ENCODE results near the gene RASL11B. TPM values are rescaled to one million over a fixed set of nuclear protein-coding genes. Genes with fewer than 3 reads are reported as not detected.

Gene RASL11B
- total RNA-seq, 2 experiments from 2014 or later = not detected

DNA sequence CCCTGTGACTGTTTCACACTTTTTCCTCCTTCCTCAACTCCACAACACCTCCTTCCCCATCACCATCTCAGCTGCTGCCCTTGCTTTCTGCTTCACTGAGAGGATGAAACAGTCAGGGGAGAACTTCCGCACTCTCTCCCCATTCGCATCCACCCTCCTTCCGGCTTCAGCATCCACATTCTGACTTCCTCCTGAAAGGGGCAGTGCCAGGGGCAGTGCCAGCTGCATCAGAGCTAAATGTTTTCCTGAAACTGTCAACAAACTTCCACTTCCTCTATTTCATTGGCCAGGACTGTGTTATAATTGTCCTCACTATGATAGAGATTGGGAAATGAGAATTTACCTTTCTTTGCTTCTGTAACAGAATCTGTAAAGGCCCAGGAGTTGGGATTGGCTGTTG, 18.2 kb upstream of the RASL11B start:
- Histone ChIP-seq H4K20me1 (ENCODE audit: insufficient read depth, low read length) (no peaks in the 10 kb centered on the region), H3K36me3 (ENCODE audit: insufficient read depth, low read length) (no peaks in the 10 kb centered on the region), H3K27ac (ENCODE audit: low read depth, low read length, poor library complexity, severe bottlenecking) (no peak overlapping the region), H3K4me1 (ENCODE audit: insufficient read depth, low read length, poor library complexity, severe bottlenecking) (no peaks in the 10 kb centered on the region), H3K4me2 (ENCODE audit: low read length) (no peak overlapping the region), H3K9me2 (ENCODE audit: insufficient read depth, low read length) (no peaks in the 10 kb centered on the region), H2AFZ (ENCODE audit: low read length) (no peak overlapping the region), H3K79me2 (ENCODE audit: insufficient read depth, low read depth, low read length) (no peaks in the 10 kb centered on the region), H3K4me3 (ENCODE audit: low read depth, low read length, poor library complexity, severe bottlenecking) (no peak overlapping the region), H3K9me3 (ENCODE audit: low read length) (no peaks in the 10 kb centered on the region)
- intact Hi-C loops (cut with micrococcal nuclease; ENCODE audit: unreplicated experiment) = no loop called here
- POLR2A ChIA-PET = no interaction called here
- DNase-seq (ENCODE audit: low spot score) = no peak
- TF ChIP-seq EZH2phosphoT487 (IDR thresholded peaks at IDR 0.05; ENCODE audit: borderline replicate concordance, low read depth, low read length) = no peak
- TF ChIP-seq, protein P1, sequence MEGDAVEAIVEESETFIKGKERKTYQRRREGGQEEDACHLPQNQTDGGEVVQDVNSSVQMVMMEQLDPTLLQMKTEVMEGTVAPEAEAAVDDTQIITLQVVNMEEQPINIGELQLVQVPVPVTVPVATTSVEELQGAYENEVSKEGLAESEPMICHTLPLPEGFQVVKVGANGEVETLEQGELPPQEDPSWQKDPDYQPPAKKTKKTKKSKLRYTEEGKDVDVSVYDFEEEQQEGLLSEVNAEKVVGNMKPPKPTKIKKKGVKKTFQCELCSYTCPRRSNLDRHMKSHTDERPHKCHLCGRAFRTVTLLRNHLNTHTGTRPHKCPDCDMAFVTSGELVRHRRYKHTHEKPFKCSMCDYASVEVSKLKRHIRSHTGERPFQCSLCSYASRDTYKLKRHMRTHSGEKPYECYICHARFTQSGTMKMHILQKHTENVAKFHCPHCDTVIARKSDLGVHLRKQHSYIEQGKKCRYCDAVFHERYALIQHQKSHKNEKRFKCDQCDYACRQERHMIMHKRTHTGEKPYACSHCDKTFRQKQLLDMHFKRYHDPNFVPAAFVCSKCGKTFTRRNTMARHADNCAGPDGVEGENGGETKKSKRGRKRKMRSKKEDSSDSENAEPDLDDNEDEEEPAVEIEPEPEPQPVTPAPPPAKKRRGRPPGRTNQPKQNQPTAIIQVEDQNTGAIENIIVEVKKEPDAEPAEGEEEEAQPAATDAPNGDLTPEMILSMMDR (conservative IDR thresholded peaks at IDR 0.05; ENCODE audit: low read length) = no peak
- BruUV-seq (replicated peaks) = no TSS peak
- CTCF ChIA-PET (ENCODE audit: unreplicated experiment) = interaction anchor here (0.6 kb wide), 1 partner anchor 74 kb away, joined by 3 read pairs; no protein-coding TSS in a partner anchor

DNA sequence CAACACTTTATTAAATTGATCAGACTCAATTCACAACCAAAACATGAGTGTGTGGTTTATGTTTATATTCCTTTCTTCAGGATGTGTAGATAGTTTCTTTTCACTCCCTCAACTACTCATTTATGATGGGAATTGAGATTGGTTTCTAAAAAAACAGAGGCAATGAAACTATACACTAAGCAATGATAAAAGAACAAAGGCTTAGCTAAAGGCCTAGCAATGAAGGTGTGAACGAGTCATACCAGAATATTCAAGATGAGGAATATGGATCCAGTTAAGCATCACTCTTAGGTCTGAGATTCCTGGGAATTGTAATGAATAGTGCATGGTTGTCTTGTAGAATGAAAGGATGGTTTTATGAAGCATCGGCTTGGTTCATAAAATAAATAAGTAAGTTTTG, 17.5 kb upstream of the RASL11B start:
- TF ChIP-seq, protein P1 (conservative IDR thresholded peaks at IDR 0.05; ENCODE audit: low read length) = no peak
- no peak for TF ChIP-seq EZH2phosphoT487 (IDR thresholded peaks at IDR 0.05; ENCODE audit: borderline replicate concordance, low read depth, low read length)
- no peak overlapping the region for H3K4me3 ChIP-seq (ENCODE audit: low read depth, low read length, poor library complexity, severe bottlenecking)
- H3K79me2 ChIP-seq (ENCODE audit: insufficient read depth, low read depth, low read length) = no peaks in the 10 kb centered on the region
- H2AFZ ChIP-seq (ENCODE audit: low read length) = no peak overlapping the region
- intact Hi-C loops (cut with micrococcal nuclease; ENCODE audit: unreplicated experiment) = no loop called here
- no peaks in the 10 kb centered on the region for H3K36me3 ChIP-seq (ENCODE audit: insufficient read depth, low read length)
- no peak for DNase-seq (ENCODE audit: low spot score)
- ChIA-PET CTCF (ENCODE audit: unreplicated experiment) (interaction anchor here (0.6 kb wide), 1 partner anchor 73 kb away, joined by 3 read pairs; no protein-coding TSS in a partner anchor), POLR2A (no interaction called here)
- no peak overlapping the region for H3K27ac ChIP-seq (ENCODE audit: low read depth, low read length, poor library complexity, severe bottlenecking)
- BruUV-seq (replicated peaks) = no TSS peak
- H3K4me1 ChIP-seq (ENCODE audit: insufficient read depth, low read length, poor library complexity, severe bottlenecking) = no peaks in the 10 kb centered on the region
- H4K20me1 ChIP-seq (ENCODE audit: insufficient read depth, low read length) = no peaks in the 10 kb centered on the region
- H3K4me2 ChIP-seq (ENCODE audit: low read length) = no peak overlapping the region
- no peaks in the 10 kb centered on the region for H3K9me2 ChIP-seq (ENCODE audit: insufficient read depth, low read length)
- no peaks in the 10 kb centered on the region for H3K9me3 ChIP-seq (ENCODE audit: low read length)

DNA sequence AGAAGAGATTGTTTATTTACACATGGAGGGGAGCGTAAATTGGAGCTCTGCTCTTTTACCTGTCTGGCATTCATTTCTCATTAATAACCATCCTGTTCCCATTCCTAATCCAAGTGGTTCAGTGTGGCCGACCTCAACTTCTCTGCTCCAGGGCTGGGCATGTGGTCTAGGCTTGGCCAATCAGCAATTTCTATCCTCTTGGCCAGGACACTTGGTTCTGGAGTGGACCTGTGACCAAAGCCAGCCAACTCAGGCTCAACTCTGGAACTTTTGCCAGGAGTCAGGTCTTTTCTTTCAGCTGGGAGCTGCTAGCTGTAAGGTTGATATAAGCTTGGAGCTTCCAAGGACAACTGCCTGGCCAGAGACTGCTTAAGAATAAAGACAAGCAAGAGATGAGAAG, 15.6 kb upstream of the RASL11B start:
- no TSS peak for BruUV-seq (replicated peaks)
- Histone ChIP-seq H3K4me2 (ENCODE audit: low read length) (no peak overlapping the region), H4K20me1 (ENCODE audit: insufficient read depth, low read length) (no peaks in the 10 kb centered on the region), H3K4me1 (ENCODE audit: insufficient read depth, low read length, poor library complexity, severe bottlenecking) (no peaks in the 10 kb centered on the region), H3K4me3 (ENCODE audit: low read depth, low read length, poor library complexity, severe bottlenecking) (no peak overlapping the region), H3K9me2 (ENCODE audit: insufficient read depth, low read length) (no peaks in the 10 kb centered on the region), H3K9me3 (ENCODE audit: low read length) (no peaks in the 10 kb centered on the region), H2AFZ (ENCODE audit: low read length) (no peak overlapping the region), H3K27ac (ENCODE audit: low read depth, low read length, poor library complexity, severe bottlenecking) (no peak overlapping the region), H3K79me2 (ENCODE audit: insufficient read depth, low read depth, low read length) (no peaks in the 10 kb centered on the region), H3K36me3 (ENCODE audit: insufficient read depth, low read length) (no peaks in the 10 kb centered on the region)
- ChIA-PET CTCF (ENCODE audit: unreplicated experiment) (no interaction called here), POLR2A (interaction anchor here (0.6 to 0.9 kb wide), 2 partner anchors 65 to 359 kb away, joined by 3 to 4 read pairs; no protein-coding TSS in a partner anchor)
- no peak for DNase-seq (ENCODE audit: low spot score)
- TF ChIP-seq, protein P1 (conservative IDR thresholded peaks at IDR 0.05; ENCODE audit: low read length) = no peak
- no peak for TF ChIP-seq EZH2phosphoT487 (IDR thresholded peaks at IDR 0.05; ENCODE audit: borderline replicate concordance, low read depth, low read length)
- intact Hi-C loops (cut with micrococcal nuclease; ENCODE audit: unreplicated experiment) = no loop called here

Measured in OCI-LY7 (cell line).